Kidney (tissue), 14 donors: ENCODE results near the gene RAB3B. TPM values are rescaled to one million over a fixed set of nuclear protein-coding genes. Genes with fewer than 3 reads are reported as not detected.
"Not testable (repeated sequence)": the region's sequence is repeated elsewhere in the genome, so short reads cannot be mapped to it uniquely, and the experiment has no call there.

Source experiments
- DNase-seq, 5 donors: peaks; one replicate each; pipeline ENCODE4 v3.0.0-alpha.2; 2013 to 2020
- FAIRE-seq: peaks from 2 replicates; lab custom pipeline; 2012; peaks lifted over from hg19 to GRCh38; lab: Jason Lieb, UNC
- H3K27ac ChIP-seq, 2 donors: one replicate each; pipeline ENCODE4 v1.7.0; 2013; ENCODE audit warnings: low read depth in 2 of 2, low read length in 2 of 2, inconsistent platforms in 1 of 2
- H3K27me3 ChIP-seq: one replicate; pipeline ENCODE4 v1.7.1; 2013; ENCODE audit warnings: low read length, inconsistent platforms; ENCODE audit not compliant: control insufficient read depth, insufficient read depth
- H3K36me3 ChIP-seq, 3 donors: one replicate each; pipeline versions ENCODE4 v1.7.0 to v1.7.1; 2013; ENCODE audit warnings: low read length in 3 of 3, control low read depth in 1 of 3, inconsistent platforms in 1 of 3; ENCODE audit not compliant: insufficient read depth in 3 of 3, control insufficient read depth in 2 of 3
- H3K4me1 ChIP-seq, 3 donors: one replicate each; pipeline versions ENCODE4 v1.7.0 to v1.7.1; 2013; ENCODE audit warnings: low read length in 3 of 3, inconsistent platforms in 1 of 3, low read depth in 1 of 3; ENCODE audit not compliant: control insufficient read depth in 2 of 3, insufficient read depth in 2 of 3
- H3K4me3 ChIP-seq, 3 donors: one replicate each; pipeline versions ENCODE4 v1.7.0 to v1.8.1; 2013; ENCODE audit warnings: low read length in 3 of 3, control low read depth in 1 of 3, inconsistent platforms in 1 of 3
- H3K9ac ChIP-seq, 3 donors: one replicate each; pipeline versions ENCODE4 v1.7.0 to v1.7.1; 2013; ENCODE audit warnings: low read length in 3 of 3, control low read depth in 1 of 3, inconsistent platforms in 1 of 3
- H3K9me3 ChIP-seq, 3 donors: one replicate each; pipeline versions ENCODE4 v1.7.0 to v1.7.1; 2013; ENCODE audit warnings: low read length in 3 of 3, control low read depth in 1 of 3, inconsistent platforms in 1 of 3; ENCODE audit not compliant: control insufficient read depth in 2 of 3, insufficient read depth in 1 of 3
- intact Hi-C: fragments of 100-400 bp; cut with DNase I; formaldehyde crosslinking; loops from one replicate; pipeline ENCODE4 v1.11.1; 2022
- polyA plus RNA-seq: library from polyadenylated mRNA; stranded (reverse); fragments of 350-450 nt; fragmentation: Illumina TruSeq; extraction: RNeasy Lipid Tissue Mini Kit (QIAGEN cat#74804); gene quantifications from one replicate; pipeline ENCODE4 v1.2.3, GENCODE V29; 2014; ENCODE audit warnings: low read depth, low replicate concordance; ENCODE audit not compliant: insufficient read depth
- total RNA-seq: library from RNA; stranded (reverse); fragmentation: NEBNext Ultra II Directional; extraction: Animal tissue kit (Norgen Biotek cat#: 25700); gene quantifications from one replicate; pipeline ENCODE4 v1.2.1, GENCODE V29; 2021
- TF ChIP-seq, protein P1 (sequence below): IDR thresholded peaks from 3 replicates; pipeline ENCODE4 v1.5.1; 2012; ENCODE audit warnings: mild to moderate bottlenecking, moderate library complexity, borderline replicate concordance; ENCODE audit not compliant: insufficient read depth; ENCODE audit errors: extremely low read depth
- donor health status: control.
- donor health status: control.
- donor health status: control.
- donor health status: control.
- donor health status: control.
- donor health status: DM: yes; HTN: yes; CAD: no.
- donor health status: Normal renal cell carcinoma (clear cell type).

RAB3B gene
- total and polyA plus RNA-seq, 2 donors from 2014 or later: 0.60 to 0.72 TPM

DNA sequence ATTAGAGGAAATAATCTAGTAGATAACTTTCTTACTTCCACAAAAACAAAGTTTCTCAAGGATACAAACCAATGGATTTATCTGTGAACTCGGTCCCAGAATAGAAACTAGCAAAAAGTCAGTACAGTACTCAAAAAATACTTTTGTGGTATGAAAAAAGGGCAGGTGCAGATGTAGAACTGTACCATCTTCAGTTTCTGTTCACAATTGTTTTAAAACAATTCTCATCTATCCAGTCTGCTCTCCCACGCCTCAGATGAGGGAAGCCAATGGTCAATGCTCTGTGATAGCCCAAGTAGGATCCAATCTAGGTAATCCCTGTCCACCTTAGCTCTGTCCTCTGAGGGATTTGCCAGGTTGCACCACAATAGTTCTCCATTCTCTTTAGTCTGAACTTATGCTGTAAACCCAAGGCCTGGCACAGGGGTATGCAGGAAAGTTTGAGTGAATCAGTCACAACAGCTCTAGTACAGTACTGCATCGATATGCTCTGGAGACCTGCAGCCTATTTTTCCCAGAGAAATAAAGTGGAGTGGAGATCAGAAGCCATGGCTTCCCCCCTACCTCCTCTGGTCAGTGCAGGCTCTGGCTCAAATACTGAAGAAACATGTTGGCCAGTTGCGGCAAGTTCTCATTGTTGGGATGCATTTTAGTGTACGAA, 41.8 kb upstream of the RAB3B start:
- Histone ChIP-seq H3K27me3 (no peaks in the 10 kb centered on the region), H3K4me1 (peaks cover 4 to 13% (median 10%) of the 10 kb centered on the region in 3 donors), H3K27ac (no peak overlapping the region), H3K9ac (peak overlapping the region; percentile 25 to 81 (median 76)), H3K36me3 (peaks cover 0 to 2% (median 0%) of the 10 kb centered on the region in 3 donors), H3K9me3 (no peaks in the 10 kb centered on the region), H3K4me3 (peak overlapping the region; percentile 88 to 93 (median 92))
- TF ChIP-seq, protein P1, sequence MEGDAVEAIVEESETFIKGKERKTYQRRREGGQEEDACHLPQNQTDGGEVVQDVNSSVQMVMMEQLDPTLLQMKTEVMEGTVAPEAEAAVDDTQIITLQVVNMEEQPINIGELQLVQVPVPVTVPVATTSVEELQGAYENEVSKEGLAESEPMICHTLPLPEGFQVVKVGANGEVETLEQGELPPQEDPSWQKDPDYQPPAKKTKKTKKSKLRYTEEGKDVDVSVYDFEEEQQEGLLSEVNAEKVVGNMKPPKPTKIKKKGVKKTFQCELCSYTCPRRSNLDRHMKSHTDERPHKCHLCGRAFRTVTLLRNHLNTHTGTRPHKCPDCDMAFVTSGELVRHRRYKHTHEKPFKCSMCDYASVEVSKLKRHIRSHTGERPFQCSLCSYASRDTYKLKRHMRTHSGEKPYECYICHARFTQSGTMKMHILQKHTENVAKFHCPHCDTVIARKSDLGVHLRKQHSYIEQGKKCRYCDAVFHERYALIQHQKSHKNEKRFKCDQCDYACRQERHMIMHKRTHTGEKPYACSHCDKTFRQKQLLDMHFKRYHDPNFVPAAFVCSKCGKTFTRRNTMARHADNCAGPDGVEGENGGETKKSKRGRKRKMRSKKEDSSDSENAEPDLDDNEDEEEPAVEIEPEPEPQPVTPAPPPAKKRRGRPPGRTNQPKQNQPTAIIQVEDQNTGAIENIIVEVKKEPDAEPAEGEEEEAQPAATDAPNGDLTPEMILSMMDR: no peak
- FAIRE-seq (no peak), DNase-seq (peak in 1 of 5 donors; percentile 6)
- intact Hi-C loops: no loop called here

DNA sequence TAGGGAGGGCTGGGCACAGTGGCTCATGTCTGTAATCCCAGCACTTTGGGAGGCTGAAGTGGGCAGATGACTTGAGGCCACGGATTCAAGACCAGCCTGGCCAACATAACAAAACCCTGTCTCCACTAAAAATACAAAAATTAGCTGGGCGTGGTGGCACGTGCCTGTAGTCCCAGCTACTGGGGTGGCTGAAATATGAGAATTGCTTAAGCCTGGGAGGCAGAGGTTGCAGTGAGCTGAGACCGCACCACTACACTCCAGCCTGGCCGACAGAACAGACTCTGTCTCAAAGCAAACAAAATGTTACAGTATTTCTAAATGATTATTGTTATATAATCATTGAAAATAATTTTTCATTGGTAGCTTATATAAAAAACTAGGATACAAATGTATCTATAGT, 38.3 kb upstream of the RAB3B start:
- intact Hi-C loops, H3K4me3 ChIP-seq, H3K27ac ChIP-seq, FAIRE-seq, H3K9me3 ChIP-seq, DNase-seq, H3K9ac ChIP-seq, H3K27me3 ChIP-seq: not testable (repeated sequence)
- H3K36me3 ChIP-seq: peaks cover 0 to 10% (median 4%) of the 10 kb centered on the region in 3 donors
- H3K4me1 ChIP-seq: peaks cover 4 to 13% (median 10%) of the 10 kb centered on the region in 3 donors

GRCh38 chr1:52028328-52028727, 37.8 kb upstream of the RAB3B start:
- Histone ChIP-seq H3K4me1 (peaks cover 4 to 13% (median 10%) of the 10 kb centered on the region in 3 donors), H3K4me3 (no peak overlapping the region), H3K9ac (no peak overlapping the region), H3K36me3 (peaks cover 2 to 14% (median 6%) of the 10 kb centered on the region in 3 donors), H3K9me3 (no peaks in the 10 kb centered on the region), H3K27me3 (no peaks in the 10 kb centered on the region), H3K27ac (no peak overlapping the region)
- intact Hi-C loops: no loop called here
- FAIRE-seq: no peak
- no peak for DNase-seq
- TF ChIP-seq, protein P1: no peak

DNA sequence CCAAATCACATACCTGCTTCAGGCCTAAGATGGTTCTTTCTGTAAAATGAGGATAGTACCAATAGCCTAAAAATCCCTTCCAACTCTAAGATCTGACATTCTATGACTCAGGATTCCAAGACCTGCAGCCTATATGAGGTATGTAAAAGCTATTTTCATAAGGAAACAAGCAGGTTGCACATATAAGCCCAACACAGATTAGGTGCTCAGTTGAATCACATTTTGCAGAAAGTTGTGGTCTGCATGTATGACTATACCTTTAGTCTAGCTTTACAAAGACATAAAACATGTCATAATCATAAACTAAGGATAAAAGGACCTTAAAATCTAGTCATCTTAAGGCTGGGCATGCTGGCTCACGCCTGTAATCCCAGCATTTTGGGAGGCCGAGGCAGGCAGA, 35.8 kb upstream of the RAB3B start:
- intact Hi-C loops: no loop called here
- Histone ChIP-seq H3K4me3 (no peak overlapping the region), H3K4me1 (no peaks in the 10 kb centered on the region), H3K9ac (no peak overlapping the region), H3K27me3 (no peaks in the 10 kb centered on the region), H3K27ac (no peak overlapping the region), H3K9me3 (no peaks in the 10 kb centered on the region), H3K36me3 (peaks cover 3 to 27% (median 16%) of the 10 kb centered on the region in 3 donors)
- TF ChIP-seq, protein P1: no peak
- no peak for DNase-seq
- no peak for FAIRE-seq
